GM19239 (cell line): ENCODE measurements around the gene HS6ST3.

Experiments used
- DNase-seq: peaks from one replicate; pipeline ENCODE4 v3.0.0; 2011; ENCODE audit warnings: low spot score; ENCODE audit not compliant: insufficient read length
- FAIRE-seq: peaks from 2 replicates; lab custom pipeline; 2011; peaks lifted over from hg19 to GRCh38; lab: Jason Lieb, UNC

HS6ST3 gene

GRCh38 chr13:96684469-96684868, 594.6 kb downstream of the HS6ST3 start:
- FAIRE-seq (no peak), DNase-seq (no peak)

- DNase-seq = no peak
- FAIRE-seq = no peak
Observed at GRCh38 chr13:96684907-96685306, 595.0 kb downstream of the HS6ST3 start.

GRCh38 chr13:96686286-96686685, 596.4 kb downstream of the HS6ST3 start:
- DNase-seq = no peak

GRCh38 chr13:96687191-96687590, 597.3 kb downstream of the HS6ST3 start:
- FAIRE-seq = no peak

More at GRCh38 chr13:96686286-96686685, 596.4 kb downstream of the HS6ST3 start:
- FAIRE-seq = no peak

GRCh38 chr13:96690998-96691397, 601.1 kb downstream of the HS6ST3 start:
- FAIRE-seq = no peak
- no peak for DNase-seq

More at GRCh38 chr13:96687191-96687590, 597.3 kb downstream of the HS6ST3 start:
- no peak for DNase-seq

GRCh38 chr13:96696389-96696900, 606.5 kb downstream of the HS6ST3 start:
- FAIRE-seq = no peak
- DNase-seq = no peak

GRCh38 chr13:96700657-96701056, 610.8 kb downstream of the HS6ST3 start:
- FAIRE-seq (no peak), DNase-seq (no peak)

GRCh38 chr13:96707146-96707545, 617.2 kb downstream of the HS6ST3 start:
- FAIRE-seq = no peak

GRCh38 chr13:96710166-96710862, 620.4 kb downstream of the HS6ST3 start:
- no peak for DNase-seq
- no peak for FAIRE-seq

More at GRCh38 chr13:96707146-96707545, 617.2 kb downstream of the HS6ST3 start:
- DNase-seq = no peak

GRCh38 chr13:96720446-96720845, 630.5 kb downstream of the HS6ST3 start:
- DNase-seq (no peak), FAIRE-seq (no peak)

GRCh38 chr13:96726651-96727050, 636.7 kb downstream of the HS6ST3 start:
- FAIRE-seq (no peak), DNase-seq (no peak)

GRCh38 chr13:96728463-96728862, 638.6 kb downstream of the HS6ST3 start:
- FAIRE-seq = no peak

GRCh38 chr13:96730676-96731075, 640.8 kb downstream of the HS6ST3 start:
- FAIRE-seq (no peak), DNase-seq (no peak)

More at GRCh38 chr13:96728463-96728862, 638.6 kb downstream of the HS6ST3 start:
- no peak for DNase-seq

GRCh38 chr13:96734499-96734898, 644.6 kb downstream of the HS6ST3 start:
- FAIRE-seq (no peak), DNase-seq (no peak)

GRCh38 chr13:96741779-96742178, 651.9 kb downstream of the HS6ST3 start:
- FAIRE-seq = no peak
- DNase-seq = no peak

- FAIRE-seq (no peak), DNase-seq (no peak)
Observed at GRCh38 chr13:96743296-96744089, 653.6 kb downstream of the HS6ST3 start.

GRCh38 chr13:96744367-96745331, 654.7 kb downstream of the HS6ST3 start:
- no peak for DNase-seq

GRCh38 chr13:96746886-96747285, 657.0 kb downstream of the HS6ST3 start:
- no peak for FAIRE-seq
- DNase-seq = no peak

More at GRCh38 chr13:96744367-96745331, 654.7 kb downstream of the HS6ST3 start:
- FAIRE-seq = no peak

GRCh38 chr13:96749825-96750224, 659.9 kb downstream of the HS6ST3 start:
- FAIRE-seq (no peak), DNase-seq (no peak)

- DNase-seq (no peak), FAIRE-seq (no peak)
Observed at GRCh38 chr13:96751089-96751488, 661.2 kb downstream of the HS6ST3 start.
